H1 (cell line): ENCODE data around the gene DDX41. TPM values are rescaled to one million over a fixed set of nuclear protein-coding genes. Genes with fewer than 3 reads are reported as not detected.

ENCODE experiments used
- MAFK ChIP-seq: IDR thresholded peaks from 2 replicates; pipeline ENCODE4 v1.6.1; 2012; ENCODE audit warnings: low read depth, mild to moderate bottlenecking, improper control_type of control experiment, low read length
- polyA plus RNA-seq, 7 experiments: library from polyadenylated mRNA; depleted of rRNA in 3 of 7; stranded (reverse) in 5 of 7; unstranded in 2 of 7; fragments of >200 nt in 5 of 7; fragments of 200-250 nt in 2 of 7; gene quantifications; 1 replicate in 5 of 7; 2 replicates in 1 of 7; 4 replicates in 1 of 7; pipeline versions ENCODE4 v1.2.1 to v1.2.3, GENCODE V29; 2011 to 2013; ENCODE audit warnings: missing spikeins in 2 of 7, mixed read lengths in 2 of 7
- total RNA-seq: library from RNA; stranded (reverse); fragmentation: NEBNext Ultra II Directional; extraction: Animal tissue kit (Norgen Biotek cat#: 25700); gene quantifications from 2 replicates; pipeline ENCODE4 v1.2.1, GENCODE V29; 2021

The DDX41 gene
- total and polyA plus RNA-seq, 2 of the 8 experiments (the other 6 are each of a cell fraction or from before 2014, with no cell fraction given), result 102 to 135 TPM

DNA sequence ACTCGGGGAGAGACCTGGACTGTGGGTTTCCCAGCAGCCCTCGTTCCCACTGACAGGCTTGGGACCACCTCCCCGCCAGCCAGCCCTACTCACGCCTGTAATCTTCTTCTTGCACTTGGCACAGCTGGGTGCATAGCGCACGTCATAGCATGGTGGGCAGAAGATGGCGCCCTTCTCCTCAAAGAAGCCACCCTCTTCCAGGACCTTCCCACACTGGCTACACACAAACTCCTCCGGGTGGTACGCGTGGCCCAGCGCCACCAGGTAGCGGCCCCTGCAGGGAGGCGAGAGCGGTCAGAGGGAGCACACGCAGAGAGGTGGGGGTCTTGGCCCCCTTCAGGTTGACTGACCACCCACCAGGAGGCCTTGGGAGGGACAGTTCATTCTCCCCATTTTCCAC is 28.8 kb downstream of the DDX41 start (continued):
- no peak for TF ChIP-seq MAFK
- TF ChIP-seq, all 59 proteins: peak for 3
